Measurements from ENCODE around the gene CD151.

The CD151 gene

GRCh38 chr11:871472-871871, 38.7 kb downstream of the CD151 start:
- Histone ChIP-seq H3K9me3 (ENCODE audit: severe bottlenecking) (no peaks in the 10 kb centered on the region), H3K27ac (no peak overlapping the region), H3K4me3 (ENCODE audit: low read depth, low read length) (no peak overlapping the region), H3K27me3 (ENCODE audit: insufficient read depth, low read depth, severe bottlenecking) (no peaks in the 10 kb centered on the region), H3K36me3 (peaks cover 20% of the 10 kb centered on the region)
- no peak for TF ChIP-seq CTCF (IDR thresholded peaks at IDR 0.05; ENCODE audit: low read depth, low read length)
- DNase-seq, result no peak

GRCh38 chr11:872799-873198, 40.0 kb downstream of the CD151 start:
- Histone ChIP-seq H3K4me3 (ENCODE audit: low read depth, low read length) (no peak overlapping the region), H3K27me3 (ENCODE audit: insufficient read depth, low read depth, severe bottlenecking) (no peaks in the 10 kb centered on the region), H3K9me3 (ENCODE audit: severe bottlenecking) (no peaks in the 10 kb centered on the region), H3K36me3 (peaks cover 14% of the 10 kb centered on the region), H3K27ac (no peak overlapping the region)
- TF ChIP-seq CTCF (IDR thresholded peaks at IDR 0.05; ENCODE audit: low read depth, low read length), result no peak
- no peak for DNase-seq

GRCh38 chr11:873706-874105, 41.0 kb downstream of the CD151 start:
- Histone ChIP-seq H3K27me3 (ENCODE audit: insufficient read depth, low read depth, severe bottlenecking) (no peaks in the 10 kb centered on the region), H3K9me3 (ENCODE audit: severe bottlenecking) (no peaks in the 10 kb centered on the region), H3K27ac (no peak overlapping the region), H3K36me3 (peaks cover 20% of the 10 kb centered on the region), H3K4me3 (ENCODE audit: low read depth, low read length) (no peak overlapping the region)
- no peak for DNase-seq
- no peak for TF ChIP-seq CTCF (IDR thresholded peaks at IDR 0.05; ENCODE audit: low read depth, low read length)

- TF ChIP-seq CTCF (IDR thresholded peaks at IDR 0.05; ENCODE audit: low read depth, low read length), result no peak
- peak overlapping the region; percentile 51 for H3K27ac ChIP-seq
- H3K4me3 ChIP-seq (ENCODE audit: low read depth, low read length), result no peak overlapping the region
- H3K36me3 ChIP-seq, result peaks cover 27% of the 10 kb centered on the region
- H3K9me3 ChIP-seq (ENCODE audit: severe bottlenecking), result no peaks in the 10 kb centered on the region
- no peaks in the 10 kb centered on the region for H3K27me3 ChIP-seq (ENCODE audit: insufficient read depth, low read depth, severe bottlenecking)
- no peak for DNase-seq
These were observed 42.5 kb downstream of the CD151 start for GRCh38 chr11:875203-875602.

- TF ChIP-seq CTCF (IDR thresholded peaks at IDR 0.05; ENCODE audit: low read depth, low read length), result no peak
- no peak for DNase-seq
- Histone ChIP-seq H3K4me3 (ENCODE audit: low read depth, low read length) (no peak overlapping the region), H3K27me3 (ENCODE audit: insufficient read depth, low read depth, severe bottlenecking) (no peaks in the 10 kb centered on the region), H3K36me3 (peaks cover 34% of the 10 kb centered on the region), H3K27ac (peak overlapping the region; percentile 51), H3K9me3 (ENCODE audit: severe bottlenecking) (no peaks in the 10 kb centered on the region)
These were observed 43.1 kb downstream of the CD151 start for GRCh38 chr11:875769-876301.

GRCh38 chr11:876545-876944, 43.8 kb downstream of the CD151 start:
- H3K27me3 ChIP-seq (ENCODE audit: insufficient read depth, low read depth, severe bottlenecking), result no peaks in the 10 kb centered on the region
- peak overlapping the region; percentile 51 for H3K27ac ChIP-seq
- no peaks in the 10 kb centered on the region for H3K9me3 ChIP-seq (ENCODE audit: severe bottlenecking)
- H3K36me3 ChIP-seq, result peaks cover 36% of the 10 kb centered on the region
- DNase-seq, result no peak
- TF ChIP-seq CTCF (IDR thresholded peaks at IDR 0.05; ENCODE audit: low read depth, low read length), result no peak
- H3K4me3 ChIP-seq (ENCODE audit: low read depth, low read length), result no peak overlapping the region
